ENCODE results near the gene DNAJC17.

DNAJC17 gene

DNA sequence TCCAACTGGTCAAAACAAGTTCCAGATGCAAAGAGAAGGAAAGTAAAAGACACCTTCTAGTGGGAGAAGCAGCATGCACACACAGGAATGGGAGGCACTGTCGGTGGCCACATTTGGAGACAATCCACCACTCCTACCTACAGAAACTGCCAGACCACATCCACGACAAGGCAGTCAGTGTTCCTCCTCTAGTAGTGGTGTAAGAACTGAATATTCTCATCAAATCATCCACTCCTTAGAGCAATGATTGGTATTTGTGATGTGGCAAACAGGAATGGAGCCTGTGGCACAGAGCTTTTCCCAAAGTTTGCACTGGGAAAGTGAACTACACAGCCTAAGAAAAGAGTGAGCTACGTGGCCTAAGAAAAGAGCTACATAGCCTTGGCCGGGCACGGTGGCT, 31.5 kb upstream of the DNAJC17 start:
- Histone ChIP-seq H3K27me3 (peaks cover 0 to 13% of the 10 kb centered on the region in 2 donors), H3K27ac (no peak overlapping the region), H3K4me1 (peaks cover 0 to 11% (median 3%) of the 10 kb centered on the region in 4 donors), H3K36me3 (no peaks in the 10 kb centered on the region), H3K9me3 (no peaks in the 10 kb centered on the region), H3K4me3 (no peak overlapping the region)
- TF ChIP-seq CTCF (IDR thresholded peaks at IDR 0.05), result no peak
- no peak for DNase-seq
- intact Hi-C loops (cut with DNase I; ENCODE audit: low total_unique reads), result no loop called here

- Histone ChIP-seq H3K4me1 (no peaks in the 10 kb centered on the region), H3K27ac (no peak overlapping the region), H3K9me3 (no peaks in the 10 kb centered on the region), H3K4me3 (no peak overlapping the region), H3K36me3 (no peaks in the 10 kb centered on the region), H3K27me3 (peaks cover 0 to 2% of the 10 kb centered on the region in 2 donors)
- no peak for TF ChIP-seq CTCF (IDR thresholded peaks at IDR 0.05)
- no peak for DNase-seq
- intact Hi-C loops (cut with DNase I; ENCODE audit: low total_unique reads), result no loop called here
Observed at GRCh38 chr15:40836020-40836419, 28.7 kb upstream of the DNAJC17 start.

DNA sequence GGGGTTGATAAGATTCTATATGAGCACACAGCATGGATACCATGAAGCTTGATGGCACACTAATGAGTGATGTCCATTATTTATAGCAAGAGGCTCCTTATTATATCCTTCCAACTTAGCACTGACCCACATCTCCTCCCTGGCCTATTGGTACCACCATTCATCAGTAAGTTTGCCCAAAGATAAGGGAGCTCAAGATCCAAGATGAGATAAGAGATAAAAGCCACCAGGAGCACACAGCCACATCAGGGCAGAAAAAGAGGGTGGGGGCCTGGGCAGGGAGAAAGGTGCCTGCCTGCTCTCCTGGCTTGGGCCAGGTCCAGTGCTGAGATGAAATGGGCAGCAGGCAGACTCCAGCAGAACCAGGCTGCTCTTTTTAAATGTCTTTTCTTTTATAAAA, 25.6 kb upstream of the DNAJC17 start:
- Histone ChIP-seq H3K27me3 (no peaks in the 10 kb centered on the region), H3K27ac (no peak overlapping the region), H3K9me3 (no peaks in the 10 kb centered on the region), H3K4me1 (no peaks in the 10 kb centered on the region), H3K4me3 (no peak overlapping the region), H3K36me3 (no peaks in the 10 kb centered on the region)
- intact Hi-C loops (cut with DNase I; ENCODE audit: low total_unique reads), result no loop called here
- no peak for TF ChIP-seq CTCF (IDR thresholded peaks at IDR 0.05)
- DNase-seq, result no peak

- Histone ChIP-seq H3K36me3 (no peaks in the 10 kb centered on the region), H3K27ac (no peak overlapping the region), H3K4me1 (no peaks in the 10 kb centered on the region), H3K9me3 (no peaks in the 10 kb centered on the region), H3K27me3 (peaks cover 0 to 3% of the 10 kb centered on the region in 2 donors), H3K4me3 (no peak overlapping the region)
- no peak for TF ChIP-seq CTCF (IDR thresholded peaks at IDR 0.05)
- intact Hi-C loops (cut with DNase I; ENCODE audit: low total_unique reads), result no loop called here
- DNase-seq, result no peak
Observed at GRCh38 chr15:40831861-40832260, 24.6 kb upstream of the DNAJC17 start.

- no peak for TF ChIP-seq CTCF (IDR thresholded peaks at IDR 0.05)
- no peak overlapping the region for H3K4me3 ChIP-seq
- no peaks in the 10 kb centered on the region for H3K9me3 ChIP-seq
Observed at GRCh38 chr15:40830884-40831283, 23.6 kb upstream of the DNAJC17 start.

DNA sequence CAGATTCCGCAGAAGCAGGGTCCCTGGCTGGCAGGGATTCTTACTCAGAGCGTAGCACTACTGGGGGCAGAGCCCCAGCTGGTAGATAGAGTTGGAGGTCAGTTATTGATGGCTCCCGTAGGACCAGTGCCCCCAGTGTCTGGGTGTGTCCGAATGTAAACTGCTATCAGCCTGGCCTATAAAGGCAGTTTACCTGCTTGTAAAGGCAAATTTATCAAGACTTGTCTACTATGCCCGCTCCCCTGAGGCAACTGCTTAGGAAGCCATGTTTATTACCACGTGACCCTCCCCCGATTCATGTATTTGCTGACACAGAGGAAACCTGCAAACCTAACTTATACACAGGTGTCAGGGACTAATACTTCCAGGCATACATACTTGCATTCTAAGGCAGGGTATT, 21.8 kb upstream of the DNAJC17 start:
- Histone ChIP-seq H3K27me3 (peaks cover 0 to 6% of the 10 kb centered on the region in 2 donors), H3K4me3 (no peak overlapping the region), H3K27ac (no peak overlapping the region), H3K36me3 (no peaks in the 10 kb centered on the region), H3K9me3 (no peaks in the 10 kb centered on the region), H3K4me1 (no peaks in the 10 kb centered on the region)
- intact Hi-C loops (cut with DNase I; ENCODE audit: low total_unique reads), result no loop called here
- no peak for DNase-seq
- no peak for TF ChIP-seq CTCF (IDR thresholded peaks at IDR 0.05)

More at GRCh38 chr15:40830884-40831283, 23.6 kb upstream of the DNAJC17 start:
- DNase-seq, result no peak
- Histone ChIP-seq H3K27ac (no peak overlapping the region), H3K36me3 (no peaks in the 10 kb centered on the region), H3K4me1 (no peaks in the 10 kb centered on the region), H3K27me3 (peaks cover 0 to 3% of the 10 kb centered on the region in 2 donors)
- intact Hi-C loops (cut with DNase I; ENCODE audit: low total_unique reads), result no loop called here

All from tibial artery (tissue), 4 donors.